Endothelial cell of umbilical vein (primary cell): Measurements from ENCODE around the gene KCP.

Experiments used
- CTCF ChIP-seq, 2 donors: IDR thresholded peaks; 1 replicate in 1 of 2; 2 replicates in 1 of 2; pipeline ENCODE4 v1.5.1; 2011; ENCODE audit warnings: low read length in 2 of 2, mild to moderate bottlenecking in 2 of 2, moderate library complexity in 2 of 2, control low read depth in 1 of 2, inconsistent platforms in 1 of 2, low read depth in 1 of 2; ENCODE audit not compliant: insufficient read depth in 1 of 2; ENCODE audit errors: extremely low read depth in 1 of 2
- JUN ChIP-seq: IDR thresholded peaks from 2 replicates; pipeline ENCODE4 v1.6.1; 2011; ENCODE audit warnings: borderline replicate concordance, low read depth; ENCODE audit not compliant: insufficient read length, insufficient read depth
- MAX ChIP-seq: IDR thresholded peaks from 2 replicates; pipeline ENCODE4 v1.6.1; 2011; ENCODE audit not compliant: insufficient read depth, insufficient read length
- MYC ChIP-seq: IDR thresholded peaks from one replicate; pipeline ENCODE4 v1.6.1; 2011; ENCODE audit warnings: mild to moderate bottlenecking, low read depth, low read length
- POLR2A ChIP-seq: IDR thresholded peaks from 2 replicates; pipeline ENCODE4 v1.6.1; 2012; ENCODE audit warnings: low read depth, mild to moderate bottlenecking, control low read depth, low read length

DNA sequence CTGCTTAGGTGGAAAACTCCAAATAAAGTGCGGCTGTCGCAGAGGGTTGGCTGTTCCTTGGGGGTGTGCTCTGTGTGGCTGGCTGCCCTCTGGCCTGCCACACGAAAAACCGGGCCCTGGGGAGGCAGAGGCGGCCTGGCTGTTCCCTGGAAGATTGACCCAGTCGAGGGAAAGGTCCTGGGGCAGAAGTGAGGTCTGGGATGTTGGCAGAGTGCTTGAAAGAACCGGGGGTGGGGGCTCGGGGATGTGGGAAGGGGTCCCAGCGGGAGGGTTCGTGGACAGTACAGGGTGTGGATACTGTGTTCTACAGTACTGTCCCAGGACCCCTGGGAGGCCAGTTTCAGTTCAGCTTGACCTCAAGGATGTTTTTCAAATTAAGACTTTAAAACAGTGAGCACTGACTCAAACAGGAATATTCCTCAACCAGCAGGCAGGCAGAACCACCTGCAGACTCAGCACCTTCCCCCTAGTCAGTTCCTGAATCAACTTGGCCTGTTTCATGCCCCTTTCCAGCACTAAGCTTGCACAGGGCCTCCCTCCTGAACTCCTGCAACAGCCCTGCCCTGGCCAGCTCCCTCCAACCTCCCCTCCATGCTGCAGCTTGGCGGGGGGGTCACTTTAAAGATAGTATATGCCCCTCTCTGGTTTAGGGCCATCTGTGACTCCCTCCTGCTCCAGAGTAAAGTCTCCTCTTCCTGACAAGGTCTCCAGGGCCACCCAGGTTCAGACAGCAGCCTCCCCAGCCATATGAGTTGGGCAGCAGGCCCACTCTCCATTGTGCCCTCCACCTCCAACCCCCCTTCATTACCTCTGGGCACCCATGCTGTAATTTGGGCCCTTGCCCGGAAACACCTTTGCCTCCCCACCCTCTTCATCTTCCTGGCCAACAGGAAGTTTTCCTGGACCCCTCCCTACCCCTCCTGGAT is 51.0 kb downstream of the KCP start:
- TF ChIP-seq CTCF (IDR thresholded peaks at IDR 0.05; ENCODE audit: extremely low read depth in 1 of 2, insufficient read depth in 1 of 2, low read depth in 1 of 2, low read length in 2 of 2), result no peak
- TF ChIP-seq JUN, result no peak
- no peak for TF ChIP-seq POLR2A
- TF ChIP-seq MAX, result no peak
- no peak for TF ChIP-seq MYC
